Measurements from ENCODE around the gene GNAZ. TPM values are rescaled to one million over a fixed set of nuclear protein-coding genes. Genes with fewer than 3 reads are reported as not detected.

GNAZ gene
- total RNA-seq, 2 donors from 2014 or later: 0.98 to 2.6 TPM

- H3K36me3 Mint-ChIP-seq: no peaks in the 10 kb centered on the region
- H3K27ac Mint-ChIP-seq: no peak overlapping the region
- H3K9me3 Mint-ChIP-seq: no peaks in the 10 kb centered on the region
- H3K27me3 Mint-ChIP-seq: no peaks in the 10 kb centered on the region
- no peaks in the 10 kb centered on the region for H3K4me1 Mint-ChIP-seq (ENCODE audit: low read depth in 2 of 2)
- DNase-seq (ENCODE audit: low spot score) (no peak), ATAC-seq (no peak)
- H3K4me3 Mint-ChIP-seq: no peak overlapping the region
These were observed 34.1 kb downstream of the GNAZ start for GRCh38 chr22:23104187-23104971.

GRCh38 chr22:23105304-23105703, 35.0 kb downstream of the GNAZ start:
- no peak overlapping the region for H3K4me3 Mint-ChIP-seq
- DNase-seq (ENCODE audit: low spot score): no peak
- no peak for ATAC-seq
- no peaks in the 10 kb centered on the region for H3K36me3 Mint-ChIP-seq
- H3K27ac Mint-ChIP-seq: no peak overlapping the region
- H3K4me1 Mint-ChIP-seq (ENCODE audit: low read depth in 2 of 2): no peaks in the 10 kb centered on the region
- no peaks in the 10 kb centered on the region for H3K9me3 Mint-ChIP-seq
- H3K27me3 Mint-ChIP-seq: no peaks in the 10 kb centered on the region

GRCh38 chr22:23105919-23106318, 35.6 kb downstream of the GNAZ start:
- Mint-ChIP-seq H3K9me3 (no peaks in the 10 kb centered on the region), H3K4me3 (no peak overlapping the region), H3K27me3 (no peaks in the 10 kb centered on the region), H3K36me3 (no peaks in the 10 kb centered on the region), H3K4me1 (ENCODE audit: low read depth in 2 of 2) (no peaks in the 10 kb centered on the region), H3K27ac (no peak overlapping the region)
- no peak for DNase-seq (ENCODE audit: low spot score)
- ATAC-seq: no peak

GRCh38 chr22:23106344-23106743, 36.0 kb downstream of the GNAZ start:
- H3K4me3 Mint-ChIP-seq: no peak overlapping the region
- no peak for ATAC-seq

GRCh38 chr22:23106906-23107367, 36.6 kb downstream of the GNAZ start:
- Mint-ChIP-seq H3K4me3 (no peak overlapping the region), H3K27ac (no peak overlapping the region), H3K27me3 (no peaks in the 10 kb centered on the region), H3K9me3 (no peaks in the 10 kb centered on the region), H3K4me1 (ENCODE audit: low read depth in 2 of 2) (no peaks in the 10 kb centered on the region), H3K36me3 (no peaks in the 10 kb centered on the region)
- no peak for DNase-seq (ENCODE audit: low spot score)
- ATAC-seq: no peak

More at GRCh38 chr22:23106344-23106743, 36.0 kb downstream of the GNAZ start:
- Mint-ChIP-seq H3K27me3 (no peaks in the 10 kb centered on the region), H3K4me1 (ENCODE audit: low read depth in 2 of 2) (no peaks in the 10 kb centered on the region), H3K36me3 (no peaks in the 10 kb centered on the region), H3K9me3 (no peaks in the 10 kb centered on the region), H3K27ac (no peak overlapping the region)
- DNase-seq (ENCODE audit: low spot score): no peak

GRCh38 chr22:23107487-23108248, 37.3 kb downstream of the GNAZ start:
- Mint-ChIP-seq H3K27ac (no peak overlapping the region), H3K9me3 (no peaks in the 10 kb centered on the region), H3K4me3 (no peak overlapping the region), H3K27me3 (no peaks in the 10 kb centered on the region), H3K4me1 (ENCODE audit: low read depth in 2 of 2) (no peaks in the 10 kb centered on the region), H3K36me3 (no peaks in the 10 kb centered on the region)
- DNase-seq (ENCODE audit: low spot score) (no peak), ATAC-seq (no peak)

- no peak overlapping the region for H3K4me3 Mint-ChIP-seq
- DNase-seq (ENCODE audit: low spot score) (no peak), ATAC-seq (no peak)
- no peaks in the 10 kb centered on the region for H3K4me1 Mint-ChIP-seq (ENCODE audit: low read depth in 2 of 2)
- H3K9me3 Mint-ChIP-seq: no peaks in the 10 kb centered on the region
- no peak overlapping the region for H3K27ac Mint-ChIP-seq
- H3K27me3 Mint-ChIP-seq: no peaks in the 10 kb centered on the region
- H3K36me3 Mint-ChIP-seq: no peaks in the 10 kb centered on the region
These were observed 38.1 kb downstream of the GNAZ start for GRCh38 chr22:23108249-23109078.

- Mint-ChIP-seq H3K4me3 (no peak overlapping the region), H3K4me1 (ENCODE audit: low read depth in 2 of 2) (no peaks in the 10 kb centered on the region), H3K36me3 (no peaks in the 10 kb centered on the region), H3K27me3 (no peaks in the 10 kb centered on the region), H3K9me3 (no peaks in the 10 kb centered on the region), H3K27ac (no peak overlapping the region)
- no peak for DNase-seq (ENCODE audit: low spot score)
- ATAC-seq: no peak
These were observed 38.7 kb downstream of the GNAZ start for GRCh38 chr22:23109079-23109347.

- ATAC-seq: no peak
- no peak overlapping the region for H3K27ac Mint-ChIP-seq
- no peaks in the 10 kb centered on the region for H3K27me3 Mint-ChIP-seq
- H3K4me1 Mint-ChIP-seq (ENCODE audit: low read depth in 2 of 2): no peaks in the 10 kb centered on the region
- DNase-seq (ENCODE audit: low spot score): no peak
- no peaks in the 10 kb centered on the region for H3K36me3 Mint-ChIP-seq
- H3K9me3 Mint-ChIP-seq: no peaks in the 10 kb centered on the region
- H3K4me3 Mint-ChIP-seq: no peak overlapping the region
These were observed 39.2 kb downstream of the GNAZ start for GRCh38 chr22:23109441-23109978.

GRCh38 chr22:23110190-23110921, 40.0 kb downstream of the GNAZ start:
- ATAC-seq (no peak), DNase-seq (ENCODE audit: low spot score) (no peak)
- H3K9me3 Mint-ChIP-seq: no peaks in the 10 kb centered on the region
- no peaks in the 10 kb centered on the region for H3K36me3 Mint-ChIP-seq
- no peaks in the 10 kb centered on the region for H3K27me3 Mint-ChIP-seq
- no peaks in the 10 kb centered on the region for H3K4me1 Mint-ChIP-seq (ENCODE audit: low read depth in 2 of 2)
- no peak overlapping the region for H3K4me3 Mint-ChIP-seq
- no peak overlapping the region for H3K27ac Mint-ChIP-seq

- DNase-seq (ENCODE audit: low spot score) (no peak), ATAC-seq (no peak)
- no peaks in the 10 kb centered on the region for H3K36me3 Mint-ChIP-seq
- H3K9me3 Mint-ChIP-seq: no peaks in the 10 kb centered on the region
- H3K27me3 Mint-ChIP-seq: no peaks in the 10 kb centered on the region
- no peaks in the 10 kb centered on the region for H3K4me1 Mint-ChIP-seq (ENCODE audit: low read depth in 2 of 2)
- no peak overlapping the region for H3K27ac Mint-ChIP-seq
- no peak overlapping the region for H3K4me3 Mint-ChIP-seq
These were observed 40.7 kb downstream of the GNAZ start for GRCh38 chr22:23110922-23111527.

- H3K4me1 Mint-ChIP-seq (ENCODE audit: low read depth in 2 of 2): no peaks in the 10 kb centered on the region
- H3K36me3 Mint-ChIP-seq: no peaks in the 10 kb centered on the region
- no peak for DNase-seq (ENCODE audit: low spot score)
- H3K27ac Mint-ChIP-seq: no peak overlapping the region
- no peaks in the 10 kb centered on the region for H3K9me3 Mint-ChIP-seq
- no peaks in the 10 kb centered on the region for H3K27me3 Mint-ChIP-seq
- no peak for ATAC-seq
- H3K4me3 Mint-ChIP-seq: no peak overlapping the region
These were observed 42.2 kb downstream of the GNAZ start for GRCh38 chr22:23112472-23113012.
